Fibroblast of gingiva (primary cell): ENCODE results near the gene TMEM123.

Experiments
- DNase-seq: peaks from one replicate; pipeline ENCODE4 v3.0.0-alpha.2; 2011; ENCODE audit warnings: low read depth

The TMEM123 gene

DNA sequence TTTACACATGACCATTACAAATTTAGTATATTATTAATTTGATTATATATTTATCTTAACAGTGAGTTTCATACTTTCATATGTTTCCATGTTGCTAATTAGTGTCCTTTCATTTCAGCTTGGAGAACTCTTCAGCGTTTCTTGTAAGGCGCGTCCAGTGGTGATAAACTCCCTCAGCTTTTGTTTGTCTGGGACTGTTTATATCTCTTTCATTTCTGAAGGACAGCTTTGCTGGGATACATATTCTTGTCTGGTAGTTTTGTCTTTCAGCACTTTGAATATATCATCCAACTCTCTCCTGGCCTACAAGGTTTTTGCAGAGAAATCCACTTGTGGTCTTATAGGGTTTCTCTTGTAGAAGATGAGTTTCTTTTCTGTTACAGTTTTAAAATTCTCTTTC lies 93.2 kb downstream of the TMEM123 start:
- DNase-seq = no peak

DNA sequence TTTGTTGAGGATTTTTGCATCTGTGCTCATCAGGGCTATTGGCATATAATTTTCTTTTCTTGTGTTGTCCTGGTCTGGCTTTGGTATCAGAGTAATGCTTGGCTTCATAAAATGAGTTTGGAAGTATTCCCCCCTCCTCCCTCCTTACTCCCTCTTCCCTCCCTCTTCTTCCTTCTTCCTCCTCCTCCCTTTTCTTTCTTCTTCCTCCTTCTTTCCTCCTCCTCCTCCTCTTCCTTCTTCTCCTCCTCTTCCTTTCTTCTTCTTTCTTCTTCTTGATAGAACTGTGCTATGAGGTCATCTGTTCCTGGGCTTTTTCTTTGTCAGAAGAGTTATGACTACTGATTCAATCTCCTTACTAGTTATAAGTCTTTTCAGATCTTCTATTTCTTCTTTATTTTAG lies 95.4 kb downstream of the TMEM123 start:
- DNase-seq = no peak

DNA sequence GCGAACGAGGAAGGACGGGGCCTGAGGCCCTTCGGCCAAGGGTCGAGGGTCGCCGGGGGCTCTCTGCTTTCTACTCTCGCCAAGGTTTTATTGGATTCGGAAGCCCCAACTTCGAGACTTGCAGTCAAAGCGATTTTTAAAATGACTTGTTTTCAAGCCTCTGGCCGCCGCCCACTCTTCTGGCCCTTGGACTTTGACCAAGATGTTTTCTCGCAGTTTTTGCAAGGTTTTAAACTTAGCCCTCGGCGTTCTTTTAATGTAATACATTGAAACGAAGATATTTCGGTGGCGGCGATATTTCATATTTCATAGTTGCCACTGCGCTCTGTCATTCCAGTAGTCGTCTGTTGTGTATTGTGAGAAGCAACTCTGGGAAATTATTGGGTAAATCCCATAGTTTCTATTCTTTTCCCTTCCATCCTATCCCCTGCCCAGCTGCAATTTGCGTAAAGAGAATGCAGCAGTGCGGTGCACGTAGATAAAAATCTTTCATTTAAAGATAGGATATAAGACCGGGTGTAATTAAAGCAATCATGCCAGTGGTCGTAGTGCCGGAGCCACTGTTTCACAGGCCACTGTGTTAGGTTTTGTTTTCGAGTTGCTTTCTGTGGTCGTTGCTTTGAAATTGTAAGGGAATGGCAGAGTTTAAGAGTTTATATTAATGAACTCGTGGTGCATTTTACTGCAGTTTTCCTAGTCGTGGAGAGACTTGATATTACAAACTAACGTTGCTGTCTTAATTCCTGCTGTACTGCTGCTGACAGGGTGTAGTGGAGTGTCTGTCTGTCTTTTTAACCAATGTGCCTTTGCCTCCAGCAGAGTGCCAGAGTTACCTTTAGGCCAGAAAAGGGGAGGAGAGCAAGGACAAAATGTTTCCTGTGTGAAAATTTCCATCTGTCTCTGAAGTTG lies 104.8 kb downstream of the TMEM123 start:
- peak; percentile 32 for DNase-seq

DNA sequence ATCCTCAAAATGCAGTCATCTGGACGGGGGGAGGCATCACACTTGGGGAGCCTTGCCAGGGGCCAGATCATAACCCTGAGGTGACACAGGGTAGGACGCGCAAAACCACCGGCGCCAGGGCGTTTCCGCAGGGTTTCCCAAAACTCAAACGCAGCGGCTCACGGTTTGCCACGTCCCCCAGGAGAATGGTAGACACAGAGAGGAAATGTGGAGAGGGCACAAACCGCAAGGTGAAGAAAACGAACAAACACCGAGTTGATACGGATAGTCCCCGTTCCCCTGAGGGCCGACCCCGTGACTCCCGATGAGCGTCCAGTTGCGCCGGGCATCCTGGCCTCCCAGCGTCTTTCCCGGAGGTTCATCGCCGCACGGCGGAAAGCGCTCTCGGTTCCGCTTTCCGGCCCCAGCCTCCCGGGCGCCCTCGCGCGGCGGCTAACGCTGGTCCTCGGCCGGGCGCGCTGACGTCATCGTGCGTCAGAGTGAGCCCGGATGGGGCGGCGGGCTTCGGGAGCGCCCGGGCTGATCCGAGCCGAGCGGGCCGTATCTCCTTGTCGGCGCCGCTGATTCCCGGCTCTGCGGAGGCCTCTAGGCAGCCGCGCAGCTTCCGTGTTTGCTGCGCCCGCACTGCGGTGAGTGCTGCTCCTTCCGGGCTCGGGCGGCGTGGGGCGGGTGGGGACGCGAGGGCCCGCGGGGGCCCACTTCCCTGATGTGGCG lies 105.7 kb downstream of the TMEM123 start, which contains the start of gene BIRC2:
BIRC2 (plus strand) TSS at position 467 of the 714 bp plus-strand sequence. CDS start 2,641 bp downstream, outside the sequence.
- DNase-seq = peak; percentile 89

DNA sequence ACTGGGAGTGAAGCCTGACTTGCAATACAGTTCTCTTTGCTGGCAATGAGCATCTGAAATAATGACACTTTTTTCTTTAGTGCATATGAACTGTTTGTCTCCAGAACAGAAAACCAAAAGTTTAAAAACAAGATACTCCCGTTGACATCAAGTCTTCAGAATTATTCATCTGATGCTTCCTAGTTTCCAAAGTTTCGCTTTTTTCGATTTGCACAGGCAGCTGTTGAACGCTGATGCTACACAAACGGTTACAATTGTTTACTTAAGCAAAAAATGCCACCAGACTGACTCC lies 106.2 kb downstream of the TMEM123 start:
- DNase-seq = no peak
